Effector memory CD4-positive, alpha-beta T cell (primary cell): ENCODE measurements around the gene TSPEAR.
"Not testable (repeated sequence)": the region's sequence is repeated elsewhere in the genome, so short reads cannot be mapped to it uniquely, and the experiment has no call there.

Source experiments
- DNase-seq, 3 donors: peaks; one replicate each; pipeline ENCODE4 v3.0.0-alpha.2; 2020
- H3K27ac ChIP-seq: 2 replicates; pipeline ENCODE4 v1.7.0; 2013; ENCODE audit warnings: mild to moderate bottlenecking, low read length, moderate library complexity; ENCODE audit not compliant: insufficient read depth, poor library complexity, severe bottlenecking
- H3K27me3 ChIP-seq: replicated peaks from 2 replicates; pipeline ENCODE4 v1.7.0; 2013; ENCODE audit warnings: mild to moderate bottlenecking, low read length; ENCODE audit not compliant: insufficient read depth, control insufficient read depth, poor library complexity, severe bottlenecking
- H3K36me3 ChIP-seq: 2 replicates; pipeline ENCODE4 v1.7.0; 2013; ENCODE audit warnings: mild to moderate bottlenecking, low read length, moderate library complexity; ENCODE audit not compliant: control insufficient read depth, insufficient read depth
- H3K4me1 ChIP-seq: 2 replicates; pipeline ENCODE4 v1.7.0; 2013; ENCODE audit warnings: low read length, mild to moderate bottlenecking; ENCODE audit not compliant: control insufficient read depth, insufficient read depth, poor library complexity, severe bottlenecking
- H3K4me3 ChIP-seq: 2 replicates; pipeline ENCODE4 v1.7.0; 2013; ENCODE audit warnings: low read length, low read depth, mild to moderate bottlenecking; ENCODE audit not compliant: insufficient read depth, poor library complexity, severe bottlenecking
- H3K9me3 ChIP-seq: 2 replicates; pipeline ENCODE4 v1.7.0; 2013; ENCODE audit warnings: mild to moderate bottlenecking, low read length, moderate library complexity; ENCODE audit not compliant: control insufficient read depth

TSPEAR gene

GRCh38 chr21:44702973-44703730 lies 8.2 kb downstream of the TSPEAR start:
- H3K4me3 ChIP-seq = no peak overlapping the region
- no peak overlapping the region for H3K27ac ChIP-seq
- H3K9me3 ChIP-seq = no peaks in the 10 kb centered on the region
- no peaks in the 10 kb centered on the region for H3K4me1 ChIP-seq
- DNase-seq = no peak
- peaks cover 57% of the 10 kb centered on the region for H3K27me3 ChIP-seq
- H3K36me3 ChIP-seq = no peaks in the 10 kb centered on the region

- peaks cover 49% of the 10 kb centered on the region for H3K27me3 ChIP-seq
- DNase-seq = no peak
- H3K4me3 ChIP-seq = no peak overlapping the region
- H3K36me3 ChIP-seq = no peaks in the 10 kb centered on the region
- H3K27ac ChIP-seq = no peak overlapping the region
- H3K4me1 ChIP-seq = no peaks in the 10 kb centered on the region
- no peaks in the 10 kb centered on the region for H3K9me3 ChIP-seq
Measured at GRCh38 chr21:44702111-44702972, 9.0 kb downstream of the TSPEAR start.

GRCh38 chr21:44701541-44701940 lies 9.8 kb downstream of the TSPEAR start:
- no peak for DNase-seq
- Histone ChIP-seq H3K4me1 (no peaks in the 10 kb centered on the region), H3K4me3 (no peak overlapping the region), H3K9me3 (no peaks in the 10 kb centered on the region), H3K27ac (no peak overlapping the region), H3K27me3 (peaks cover 42% of the 10 kb centered on the region), H3K36me3 (no peaks in the 10 kb centered on the region)

- H3K27ac ChIP-seq = no peak overlapping the region
- DNase-seq = no peak
- H3K27me3 ChIP-seq = peaks cover 36% of the 10 kb centered on the region
Measured at GRCh38 chr21:44701023-44701400, 10.4 kb downstream of the TSPEAR start.

GRCh38 chr21:44700101-44701022 lies 11.0 kb downstream of the TSPEAR start:
- H3K27ac ChIP-seq = no peak overlapping the region
- H3K4me1 ChIP-seq = no peaks in the 10 kb centered on the region
- no peaks in the 10 kb centered on the region for H3K9me3 ChIP-seq
- DNase-seq = no peak
- H3K4me3 ChIP-seq = no peak overlapping the region
- no peaks in the 10 kb centered on the region for H3K36me3 ChIP-seq
- H3K27me3 ChIP-seq = peaks cover 34% of the 10 kb centered on the region

More at GRCh38 chr21:44701023-44701400, 10.4 kb downstream of the TSPEAR start:
- no peak overlapping the region for H3K4me3 ChIP-seq
- no peaks in the 10 kb centered on the region for H3K9me3 ChIP-seq
- no peaks in the 10 kb centered on the region for H3K36me3 ChIP-seq
- no peaks in the 10 kb centered on the region for H3K4me1 ChIP-seq

GRCh38 chr21:44699502-44700001 lies 11.8 kb downstream of the TSPEAR start:
- no peak overlapping the region for H3K27ac ChIP-seq
- no peak overlapping the region for H3K4me3 ChIP-seq
- H3K9me3 ChIP-seq = no peaks in the 10 kb centered on the region
- no peak for DNase-seq
- no peaks in the 10 kb centered on the region for H3K4me1 ChIP-seq
- H3K27me3 ChIP-seq = peaks cover 31% of the 10 kb centered on the region
- H3K36me3 ChIP-seq = no peaks in the 10 kb centered on the region

- Histone ChIP-seq H3K27me3 (peaks cover 17% of the 10 kb centered on the region), H3K4me3 (no peak overlapping the region), H3K4me1 (no peaks in the 10 kb centered on the region), H3K27ac (no peak overlapping the region), H3K36me3 (no peaks in the 10 kb centered on the region), H3K9me3 (peaks cover 3% of the 10 kb centered on the region)
- no peak for DNase-seq
Measured at GRCh38 chr21:44697811-44698734, 13.3 kb downstream of the TSPEAR start.

- not testable (repeated sequence) for H3K9me3 ChIP-seq, DNase-seq
- peaks cover 15% of the 10 kb centered on the region for H3K27me3 ChIP-seq
Measured at GRCh38 chr21:44697172-44697810, 14.1 kb downstream of the TSPEAR start, which contains the start of gene KRTAP10-12. KRTAP10-12 (plus strand) TSS chr21:44697172; CDS start chr21:44697202, 30 bp downstream.

More at GRCh38 chr21:44697172-44697810, 14.1 kb downstream of the TSPEAR start, which contains the start of gene KRTAP10-12:
- H3K36me3 ChIP-seq, H3K4me1 ChIP-seq, H3K27ac ChIP-seq, H3K4me3 ChIP-seq: not testable (repeated sequence)
